Osteocyte (in vitro differentiated cells): ENCODE data around the gene CIAPIN1. TPM values are rescaled to one million over a fixed set of nuclear protein-coding genes. Genes with fewer than 3 reads are reported as not detected.

Experiments
- DNase-seq: peaks from one replicate; pipeline ENCODE4 v3.0.0; 2021; ENCODE audit warnings: mixed read lengths; ENCODE audit not compliant: unreplicated experiment; ENCODE audit errors: extremely low spot score
- H3K27ac Mint-ChIP-seq: one replicate; pipeline ENCODE4 v1.8.0; 2021; ENCODE audit warnings: mild to moderate bottlenecking, mixed read lengths; ENCODE audit not compliant: unreplicated experiment
- H3K27me3 Mint-ChIP-seq: one replicate; pipeline ENCODE4 v1.8.0; 2021; ENCODE audit warnings: mixed read lengths; ENCODE audit not compliant: unreplicated experiment
- H3K36me3 Mint-ChIP-seq: one replicate; pipeline ENCODE4 v1.8.0; 2021; ENCODE audit warnings: mixed read lengths; ENCODE audit not compliant: unreplicated experiment
- H3K4me1 Mint-ChIP-seq: one replicate; pipeline ENCODE4 v1.8.0; 2021; ENCODE audit warnings: mixed read lengths; ENCODE audit not compliant: unreplicated experiment
- H3K4me3 Mint-ChIP-seq: one replicate; pipeline ENCODE4 v1.8.0; 2021; ENCODE audit warnings: mild to moderate bottlenecking, moderate library complexity, mixed read lengths; ENCODE audit not compliant: unreplicated experiment
- H3K9me3 Mint-ChIP-seq: one replicate; pipeline ENCODE4 v1.8.0; 2021; ENCODE audit warnings: mixed read lengths; ENCODE audit not compliant: unreplicated experiment
- CTCF ChIP-seq: fragments of 200-600 bp; sonication (generic); IDR thresholded peaks from 2 replicates; pipeline ENCODE4 v1.5.0; 2021; ENCODE audit warnings: antibody characterized with exemption, mild to moderate bottlenecking, moderate library complexity
- total RNA-seq: library from RNA; stranded (reverse); gene quantifications from 2 replicates; pipeline ENCODE4 v1.2.1, GENCODE V29; 2021

CIAPIN1 gene
- total RNA-seq, 1 donor from 2014 or later = 52.2 TPM

DNA sequence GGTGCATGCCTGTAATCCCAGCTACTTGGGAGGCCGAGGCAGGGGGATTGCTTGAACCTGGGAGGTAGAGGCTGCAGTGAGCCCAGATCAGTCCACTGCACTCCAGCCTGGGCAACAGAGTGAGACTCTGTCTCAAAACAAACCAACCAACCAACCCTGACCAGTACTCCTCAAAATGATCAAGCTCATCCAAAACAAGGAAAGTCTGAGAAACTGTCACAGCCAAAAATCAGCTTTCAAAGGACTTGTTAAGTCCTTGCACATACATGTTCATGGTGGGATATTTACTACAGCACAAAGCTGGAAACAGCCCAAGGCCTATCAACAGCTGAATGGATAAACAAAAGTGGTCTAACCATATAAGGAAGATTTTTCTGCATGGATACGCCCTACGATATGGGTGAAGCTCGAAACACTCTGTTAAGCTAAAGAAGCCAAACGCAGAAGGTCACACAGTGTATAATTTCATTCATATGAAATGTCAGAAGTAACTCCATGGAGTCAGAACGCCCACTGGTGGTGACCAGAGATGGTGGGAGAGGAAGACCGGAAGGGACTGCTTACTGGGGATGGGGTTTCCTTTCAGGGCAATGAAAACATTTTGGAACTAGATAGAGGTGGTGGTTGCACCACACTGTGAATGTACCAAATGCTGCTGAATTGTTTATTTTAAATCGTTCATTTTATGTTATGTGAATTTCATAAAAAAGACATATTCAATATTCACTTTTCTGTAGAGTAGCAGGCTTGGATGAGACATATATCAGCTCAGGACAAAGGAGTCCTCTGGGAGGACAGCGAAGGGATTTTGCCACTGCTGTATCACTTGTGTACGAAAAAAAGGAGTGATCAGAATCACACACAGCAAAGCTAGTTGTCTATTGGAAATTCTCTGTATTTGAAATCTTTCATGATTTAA lies 24.9 kb downstream of the CIAPIN1 start:
- H3K27ac Mint-ChIP-seq = peak overlapping the region; percentile 84
- no peak overlapping the region for H3K4me3 Mint-ChIP-seq
- H3K9me3 Mint-ChIP-seq = no peaks in the 10 kb centered on the region
- peak; percentile 81 for TF ChIP-seq CTCF
- H3K4me1 Mint-ChIP-seq = peaks cover 25% of the 10 kb centered on the region
- H3K36me3 Mint-ChIP-seq = no peaks in the 10 kb centered on the region
- no peak for DNase-seq
- no peaks in the 10 kb centered on the region for H3K27me3 Mint-ChIP-seq

DNA sequence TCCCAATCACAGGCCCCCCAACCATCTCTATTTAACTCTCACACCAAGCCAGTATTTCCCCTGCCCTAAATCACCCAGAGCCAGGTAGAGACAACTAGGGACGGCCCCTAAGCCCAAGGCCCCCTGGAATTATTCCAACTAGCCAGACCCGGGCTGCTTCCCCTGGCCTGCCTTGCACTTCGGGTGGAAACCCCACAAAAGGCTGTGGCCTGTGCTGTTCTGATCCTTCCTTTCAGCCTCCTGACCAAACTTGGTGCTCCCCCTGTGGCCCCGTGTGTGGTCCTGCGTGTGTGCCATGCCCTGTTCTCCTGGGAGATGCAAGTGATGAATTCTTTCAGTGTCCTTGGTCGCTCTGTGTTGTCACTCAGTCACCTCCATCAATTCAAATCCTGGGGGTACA lies 27.7 kb downstream of the CIAPIN1 start:
- TF ChIP-seq CTCF = no peak
- peaks cover 2% of the 10 kb centered on the region for H3K27me3 Mint-ChIP-seq
- peak overlapping the region; percentile 82 for H3K27ac Mint-ChIP-seq
- DNase-seq = no peak
- H3K36me3 Mint-ChIP-seq = no peaks in the 10 kb centered on the region
- no peak overlapping the region for H3K4me3 Mint-ChIP-seq
- H3K9me3 Mint-ChIP-seq = no peaks in the 10 kb centered on the region
- peaks cover 31% of the 10 kb centered on the region for H3K4me1 Mint-ChIP-seq

GRCh38 chr16:57416084-57416483 lies 31.1 kb downstream of the CIAPIN1 start:
- Mint-ChIP-seq H3K36me3 (no peaks in the 10 kb centered on the region), H3K27me3 (peaks cover 5% of the 10 kb centered on the region), H3K27ac (no peak overlapping the region), H3K9me3 (no peaks in the 10 kb centered on the region), H3K4me3 (no peak overlapping the region), H3K4me1 (peaks cover 22% of the 10 kb centered on the region)
- no peak for TF ChIP-seq CTCF
- DNase-seq = no peak

DNA sequence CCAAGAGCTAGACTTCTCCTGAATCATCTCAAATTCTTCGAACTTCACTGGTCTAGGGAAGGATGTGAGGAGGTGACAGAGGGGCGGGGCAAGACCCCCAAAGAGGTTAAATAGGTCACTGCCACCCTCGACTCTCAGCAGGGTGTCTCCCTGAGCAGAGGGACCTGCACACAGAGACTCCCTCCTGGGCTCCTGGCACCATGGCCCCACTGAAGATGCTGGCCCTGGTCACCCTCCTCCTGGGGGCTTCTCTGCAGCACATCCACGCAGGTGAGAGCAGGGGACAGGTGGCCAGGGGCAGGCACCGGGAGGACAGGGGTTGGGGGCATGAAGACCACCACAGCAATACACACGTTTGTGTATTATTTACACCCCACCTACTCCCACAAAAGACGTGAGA lies 33.5 kb downstream of the CIAPIN1 start:
- no peak overlapping the region for H3K27ac Mint-ChIP-seq
- no peak overlapping the region for H3K4me3 Mint-ChIP-seq
- no peaks in the 10 kb centered on the region for H3K36me3 Mint-ChIP-seq
- DNase-seq = no peak
- peaks cover 15% of the 10 kb centered on the region for H3K4me1 Mint-ChIP-seq
- no peak for TF ChIP-seq CTCF
- H3K27me3 Mint-ChIP-seq = peaks cover 14% of the 10 kb centered on the region
- H3K9me3 Mint-ChIP-seq = no peaks in the 10 kb centered on the region

DNA sequence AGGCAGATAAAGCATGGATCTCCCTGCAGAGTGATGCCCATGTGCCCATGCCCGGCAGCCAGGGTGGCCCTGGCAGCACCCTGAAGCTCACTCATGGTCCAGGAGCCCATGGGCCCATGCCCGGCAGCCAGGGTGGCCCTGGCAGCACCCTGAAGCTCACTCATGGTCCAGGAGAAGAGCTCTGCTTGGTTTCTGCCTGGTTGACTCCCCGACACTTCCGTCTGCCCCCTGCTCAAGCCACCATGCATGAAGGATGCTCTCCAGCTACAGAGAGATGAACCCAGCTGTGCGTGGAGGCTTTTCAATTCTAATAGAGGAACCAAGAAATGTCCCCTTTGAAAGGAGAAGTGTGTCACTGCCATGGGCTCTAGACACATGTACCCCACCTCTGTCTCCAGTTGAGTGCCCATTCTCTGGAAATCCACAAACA lies 33.9 kb downstream of the CIAPIN1 start:
- DNase-seq = no peak
- no peaks in the 10 kb centered on the region for H3K9me3 Mint-ChIP-seq
- peaks cover 15% of the 10 kb centered on the region for H3K27me3 Mint-ChIP-seq
- H3K4me1 Mint-ChIP-seq = peaks cover 12% of the 10 kb centered on the region
- H3K27ac Mint-ChIP-seq = no peak overlapping the region
- no peak for TF ChIP-seq CTCF
- H3K36me3 Mint-ChIP-seq = no peaks in the 10 kb centered on the region
- H3K4me3 Mint-ChIP-seq = no peak overlapping the region
